K562 (cell line): ENCODE results near the gene LEPROT. TPM values are rescaled to one million over a fixed set of nuclear protein-coding genes. Genes with fewer than 3 reads are reported as not detected.

ENCODE experiments used
- ATAC-seq: fragments of 200-7000 bp; cut with Tn5 transposase; 3 replicates; pipeline ENCODE4 v1.9.1; 2020; ENCODE audit warnings: moderate library complexity
- BruUV-seq: library from RNA; stranded (reverse); fragments of 400-500 nt; replicated peaks from 2 replicates; lab custom pipeline; 2021; lab: Mats Ljungman, UMichigan
- CTCF ChIA-PET: fragments of 300-600 bp; formaldehyde crosslinking; extraction: SDS; loops from one replicate; lab custom pipeline; 2021; ENCODE audit warnings: low intra/inter-chr PET ratio; lab: Yijun Ruan, JAX
- POLR2A ChIA-PET: fragments of 300-600, 350-650 bp; sonication (Branson Sonifier 250); formaldehyde crosslinking; extraction: SDS; loops from one replicate; lab custom pipeline; 2021; ENCODE audit warnings: antibody characterized with exemption, inconsistent platforms; lab: Yijun Ruan, JAX
- DNase-seq, 4 experiments: peaks; one replicate each; pipeline versions ENCODE4 v3.0.0 to v3.0.0-alpha.2; 2011 to 2018; ENCODE audit warnings: low spot score in 3 of 4, mixed read lengths in 3 of 4; ENCODE audit errors: extremely low read depth in 1 of 4
- FAIRE-seq: peaks from 2 replicates; lab custom pipeline; 2011; peaks lifted over from hg19 to GRCh38; lab: Jason Lieb, UNC
- H2AFZ ChIP-seq: 2 replicates; pipeline ENCODE4 v1.6.0; 2011; ENCODE audit warnings: low read depth, low read length, control low read depth, inconsistent platforms
- H3K27ac ChIP-seq: fragments of 200-600 bp; 3 replicates; pipeline ENCODE4 v1.8.0; 2011; ENCODE audit warnings: low read depth, mild to moderate bottlenecking, control low read depth, inconsistent platforms, low read length, moderate library complexity, mixed read lengths; ENCODE audit errors: extremely low read depth
- H3K27me3 ChIP-seq, 2 experiments: fragments of 300-600 bp in 1 of 2; 2 replicates in 1 of 2; 3 replicates in 1 of 2; pipeline versions ENCODE4 v1.6.0 to v1.8.0; 2011; ENCODE audit warnings: inconsistent platforms in 2 of 2, low read length in 2 of 2, mild to moderate bottlenecking in 1 of 2, mixed read lengths in 1 of 2, moderate library complexity in 1 of 2; ENCODE audit not compliant: control insufficient read depth in 2 of 2, insufficient read depth in 2 of 2
- H3K36me3 ChIP-seq: fragments of 300-600 bp; 3 replicates; pipeline ENCODE4 v1.8.0; 2011; ENCODE audit warnings: mild to moderate bottlenecking, low read length, inconsistent platforms; ENCODE audit not compliant: control insufficient read depth, insufficient read depth
- H3K4me1 ChIP-seq, 2 experiments: fragments of 200-600 bp in 1 of 2; replicated peaks in 1 of 2; 2 replicates in 1 of 2; 3 replicates in 1 of 2; pipeline versions ENCODE4 v1.5.1 to v1.8.0; 2011; ENCODE audit warnings: inconsistent platforms in 2 of 2, low read length in 2 of 2, mild to moderate bottlenecking in 1 of 2, mixed read lengths in 1 of 2, moderate library complexity in 1 of 2; ENCODE audit not compliant: control insufficient read depth in 2 of 2, insufficient read depth in 2 of 2
- H3K4me2 ChIP-seq: 2 replicates; pipeline ENCODE4 v1.6.1; 2011; ENCODE audit warnings: low read length, control low read depth, inconsistent platforms, mixed read lengths; ENCODE audit not compliant: insufficient read depth
- H3K4me3 ChIP-seq: fragments of 200-600 bp; sonication (generic), shearing (Covaris generic); 2 replicates; pipeline ENCODE4 v1.5.1; 2016; ENCODE audit warnings: control low read depth, inconsistent platforms
- H3K79me2 ChIP-seq: fragments of 200-600 bp; 3 replicates; pipeline ENCODE4 v1.8.0; 2011; ENCODE audit warnings: low read length, inconsistent platforms; ENCODE audit not compliant: control insufficient read depth, insufficient read depth
- H3K9ac ChIP-seq, 2 experiments: 2 replicates each; pipeline versions ENCODE4 v1.6.0 to v1.6.1; 2011; ENCODE audit warnings: low read depth in 2 of 2, low read length in 2 of 2, control low read depth in 1 of 2, inconsistent platforms in 1 of 2, mild to moderate bottlenecking in 1 of 2, mixed read lengths in 1 of 2; ENCODE audit not compliant: insufficient read depth in 1 of 2
- H3K9me1 ChIP-seq: one replicate; pipeline ENCODE4 v1.6.0; 2011; ENCODE audit warnings: inconsistent platforms, mild to moderate bottlenecking, low read length, moderate library complexity; ENCODE audit not compliant: control insufficient read depth, insufficient read depth
- H3K9me3 ChIP-seq: replicated peaks from 2 replicates; pipeline ENCODE4 v1.5.1; 2011; ENCODE audit warnings: low read depth, low read length, inconsistent platforms; ENCODE audit not compliant: control insufficient read depth, insufficient read depth
- H4K20me1 ChIP-seq: replicated peaks from 2 replicates; pipeline ENCODE4 v1.6.1; 2011; ENCODE audit warnings: low read length, inconsistent platforms, mixed read lengths; ENCODE audit not compliant: control insufficient read depth, insufficient read depth
- ATF7 ChIP-seq: fragments of 450-650 bp; IDR thresholded peaks from 2 replicates; pipeline ENCODE4 v1.7.1; 2014; ENCODE audit warnings: mild to moderate bottlenecking, moderate library complexity
- EHMT2 ChIP-seq: fragments of 450-650 bp; IDR thresholded peaks from 2 replicates; pipeline ENCODE4 v1.6.1; 2018; ENCODE audit warnings: antibody characterized with exemption
- HDAC2 ChIP-seq: fragments of 450-650 bp; IDR thresholded peaks from 2 replicates; pipeline ENCODE4 v1.6.1; 2016; ENCODE audit warnings: mild to moderate bottlenecking
- POLR2A ChIP-seq: fragments of 450-650 bp; conservative IDR thresholded peaks from 2 replicates; pipeline ENCODE4 v1.6.1; 2016
- ZNF785 ChIP-seq: fragments of 250-450 bp; sonication (Bioruptor Pico); IDR thresholded peaks from 2 replicates; pipeline ENCODE4 v1.4.0; 2020; ENCODE audit warnings: mild to moderate bottlenecking
- WGBS: fragments of 100-300 bp; shearing (Covaris generic); methylation state at CpG from one replicate; pipeline ENCODE4 v1.1.6; 2016; ENCODE audit warnings: low coverage, mixed read lengths; ENCODE audit not compliant: insufficient coverage; ENCODE audit errors: missing lambda C conversion rate; 5-methylcytosine and 5-hydroxymethylcytosine counted together
- in situ Hi-C: fragments of 300-500 bp; cut with MboI; formaldehyde crosslinking; loops from 4 replicates; pipeline ENCODE4 v1.15.0; 2018; ENCODE audit warnings: inconsistent platforms, mixed read lengths
- intact Hi-C: fragments of 100-400 bp; cut with micrococcal nuclease; formaldehyde crosslinking; loops from 2 replicates; pipeline ENCODE4 v1.14.2; 2022
- polyA plus RNA-seq, 8 experiments: library from polyadenylated mRNA; depleted of rRNA in 4 of 8; stranded (reverse) in 5 of 8; unstranded in 3 of 8; fragments of >200 nt; fragmentation: Nextera tagmentation in 2 of 8; fragmentation: Illumina TruSeq in 1 of 8; extraction: Ambion mirVana in 2 of 8; extraction: Trizol in 1 of 8; gene quantifications; 2 replicates each; pipeline versions ENCODE4 v1.2.1 to v1.2.3, GENCODE V29; 2011 to 2014; ENCODE audit warnings: inconsistent platforms in 1 of 8, missing spikeins in 1 of 8
- total RNA-seq, 7 experiments: library from RNA; depleted of rRNA in 6 of 7; stranded (reverse); fragments of >200 nt in 6 of 7; fragmentation: Illumina TruSeq in 2 of 7; extraction: Trizol in 2 of 7; gene quantifications; 2 replicates each; pipeline versions ENCODE4 v1.2.1 to v1.2.3, GENCODE V29; 2011 to 2021; ENCODE audit warnings: low replicate concordance in 1 of 7
- TF ChIP-seq, protein P1 (sequence below): sonication (generic); formaldehyde crosslinking; IDR thresholded peaks from 2 replicates; pipeline ENCODE4 v1.8.1; 2023; ENCODE audit warnings: mild to moderate bottlenecking, missing genetic modification reagents, moderate library complexity

LEPROT gene
- total and polyA plus RNA-seq, 9 of the 15 experiments (the other 6 are each of a cell fraction or from before 2014, with no cell fraction given), result 28.1 to 97.5 (median 45.8) TPM

- TF ChIP-seq, protein P1, sequence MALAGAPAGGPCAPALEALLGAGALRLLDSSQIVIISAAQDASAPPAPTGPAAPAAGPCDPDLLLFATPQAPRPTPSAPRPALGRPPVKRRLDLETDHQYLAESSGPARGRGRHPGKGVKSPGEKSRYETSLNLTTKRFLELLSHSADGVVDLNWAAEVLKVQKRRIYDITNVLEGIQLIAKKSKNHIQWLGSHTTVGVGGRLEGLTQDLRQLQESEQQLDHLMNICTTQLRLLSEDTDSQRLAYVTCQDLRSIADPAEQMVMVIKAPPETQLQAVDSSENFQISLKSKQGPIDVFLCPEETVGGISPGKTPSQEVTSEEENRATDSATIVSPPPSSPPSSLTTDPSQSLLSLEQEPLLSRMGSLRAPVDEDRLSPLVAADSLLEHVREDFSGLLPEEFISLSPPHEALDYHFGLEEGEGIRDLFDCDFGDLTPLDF, result no peak
Measured at GRCh38 chr1:65431111-65431705, 10.7 kb downstream of the LEPROT start (continued).

- FAIRE-seq, result no peak
- TF ChIP-seq POLR2A (0 out of 2 replicates have a peak, but pooled peaks have one; percentile 29), ATF7 (no peak), ZNF785 (CRISPR knock-in tag) (no peak), EHMT2 (no peak), HDAC2 (no peak)
- CTCF ChIA-PET, result no interaction called here
Measured at GRCh38 chr1:65432918-65433317, 12.4 kb downstream of the LEPROT start.

More at GRCh38 chr1:65432918-65433317, 12.4 kb downstream of the LEPROT start:
- Histone ChIP-seq H3K27me3 (no peaks in the 10 kb centered on the region), H3K9me1 (no peaks in the 10 kb centered on the region), H3K27ac (no peak overlapping the region), H3K9me3 (no peaks in the 10 kb centered on the region), H3K4me1 (peaks cover 6 to 17% of the 10 kb centered on the region in 2 experiments; a peak in 4 of 5 replicates), H3K4me2 (no peak overlapping the region), H2AFZ (no peak overlapping the region), H3K79me2 (peaks cover 54% of the 10 kb centered on the region), H4K20me1 (no peaks in the 10 kb centered on the region), H3K36me3 (peaks cover 78% of the 10 kb centered on the region), H3K4me3 (no peak overlapping the region), H3K9ac (no peak overlapping the region)
- intact Hi-C loops, result loop anchor here (5.0 to 10.0 kb wide), 2 partner anchors 94 to 522 kb away; no protein-coding TSS in a partner anchor
- DNase-seq (no peak), ATAC-seq (no peak)
- WGBS, result 69% methylated on average over 7 of the region's 8 CpGs
- in situ Hi-C loops, result loop anchor here (10.0 kb wide), 1 partner anchor 262 kb away; no protein-coding TSS in a partner anchor
- BruUV-seq, result TSS peak; percentile 6
- POLR2A ChIA-PET, result interaction anchor here (1.5 kb wide), 1 partner anchor 21 kb away, joined by 4 read pairs; no protein-coding TSS in a partner anchor
